Pulmonary artery endothelial cell (primary cell): Measurements from ENCODE around the gene SLC27A3. TPM values are rescaled to one million over a fixed set of nuclear protein-coding genes. Genes with fewer than 3 reads are reported as not detected.
A peak's percentile ranks its signal among the peaks of the same experiment; 100 is the strongest.

Experiments used
- DNase-seq: peaks from one replicate; pipeline ENCODE4 v3.0.0-alpha.2; 2011; ENCODE audit warnings: low read depth, low spot score
- total RNA-seq: library from RNA; depleted of rRNA; stranded (reverse); fragments of >200 nt; gene quantifications from 2 replicates; pipeline ENCODE4 v1.2.3, GENCODE V29; 2014

SLC27A3 gene
- total RNA-seq: 24.5 and 26.0 TPM in 2 replicates

- no peak for DNase-seq
These were observed at the start of gene SLC27A3 for GRCh38 chr1:153774780-153775457. Gene SLC27A3, plus strand, starts transcription at chr1:153775407. Its CDS starts 91 bp downstream, at chr1:153775498.

- DNase-seq: peak; percentile 100
These were observed 47.5 kb upstream of the SLC27A3 start, which contains the start of gene INTS3 for GRCh38 chr1:153727463-153728304. Gene INTS3, plus strand, starts transcription at chr1:153728050. Its CDS starts 585 bp downstream, at chr1:153728635.

GRCh38 chr1:153728305-153729066 lies 46.7 kb upstream of the SLC27A3 start:
- no peak for DNase-seq

GRCh38 chr1:153730468-153730988 lies 44.7 kb upstream of the SLC27A3 start:
- no peak for DNase-seq

- DNase-seq: no peak
These were observed 41.2 kb upstream of the SLC27A3 start for GRCh38 chr1:153733970-153734369.

- no peak for DNase-seq
These were observed 40.7 kb upstream of the SLC27A3 start for GRCh38 chr1:153734396-153735089.

- no peak for DNase-seq
These were observed 40.2 kb upstream of the SLC27A3 start for GRCh38 chr1:153735090-153735420.

GRCh38 chr1:153741986-153742385 lies 33.2 kb upstream of the SLC27A3 start:
- no peak for DNase-seq

- DNase-seq: no peak
These were observed 32.6 kb upstream of the SLC27A3 start for GRCh38 chr1:153742411-153743142.

- DNase-seq: no peak
These were observed 29.8 kb upstream of the SLC27A3 start for GRCh38 chr1:153745417-153745816.

GRCh38 chr1:153746174-153746573 lies 29.0 kb upstream of the SLC27A3 start:
- no peak for DNase-seq

- DNase-seq: no peak
These were observed 26.3 kb upstream of the SLC27A3 start for GRCh38 chr1:153748903-153749302.

GRCh38 chr1:153749408-153750005 lies 25.7 kb upstream of the SLC27A3 start:
- peak; percentile 65 for DNase-seq

GRCh38 chr1:153750026-153750995 lies 24.9 kb upstream of the SLC27A3 start:
- no peak for DNase-seq

GRCh38 chr1:153752072-153752471 lies 23.1 kb upstream of the SLC27A3 start:
- DNase-seq: peak; percentile 75

GRCh38 chr1:153752571-153753195 lies 22.5 kb upstream of the SLC27A3 start:
- DNase-seq: peak; percentile 75

- DNase-seq: no peak
These were observed 20.9 kb upstream of the SLC27A3 start for GRCh38 chr1:153754266-153754665.

GRCh38 chr1:153760440-153760839 lies 14.8 kb upstream of the SLC27A3 start:
- DNase-seq: no peak
